BJ (cell line): ENCODE measurements around the gene IQCE. TPM values are rescaled to one million over a fixed set of nuclear protein-coding genes. Genes with fewer than 3 reads are reported as not detected.
A peak's percentile ranks its signal among the peaks of the same experiment; 100 is the strongest.

ENCODE experiments used
- CTCF ChIA-PET: fragments of 350-600 bp; formaldehyde crosslinking; extraction: SDS; loops from one replicate; lab custom pipeline; 2021; ENCODE audit warnings: antibody characterized with exemption, inconsistent platforms; lab: Yijun Ruan, JAX
- POLR2A ChIA-PET: fragments of 300-600 bp; sonication (Branson Sonifier 250); formaldehyde crosslinking; extraction: SDS; loops from one replicate; lab custom pipeline; 2021; ENCODE audit warnings: antibody characterized with exemption; lab: Charles Lee
- DNase-seq: peaks from one replicate; pipeline ENCODE4 v3.0.0-alpha.2; 2011; ENCODE audit warnings: low read depth
- H3K27me3 ChIP-seq: 2 replicates; pipeline ENCODE4 v1.6.0; 2011; ENCODE audit warnings: low read length; ENCODE audit not compliant: control insufficient read depth, insufficient read depth
- H3K36me3 ChIP-seq: 2 replicates; pipeline ENCODE4 v1.5.1; 2011; ENCODE audit warnings: low read length; ENCODE audit not compliant: control insufficient read depth, insufficient read depth
- H3K4me3 ChIP-seq: 2 replicates; pipeline ENCODE4 v1.5.1; 2011; ENCODE audit warnings: low read depth, mild to moderate bottlenecking, control low read depth, low read length
- polyA plus RNA-seq: library from polyadenylated mRNA; depleted of rRNA; stranded (reverse); fragments of >200 nt; gene quantifications from 2 replicates; pipeline ENCODE4 v1.2.3, GENCODE V29; 2011
- TF ChIP-seq, protein P1 (sequence below): IDR thresholded peaks from 2 replicates; pipeline ENCODE4 v1.5.1; 2011; ENCODE audit warnings: low read depth, mild to moderate bottlenecking, control low read depth, inconsistent platforms, low read length, moderate library complexity; ENCODE audit not compliant: insufficient read depth

Gene IQCE
- polyA plus RNA-seq, 1 experiment = 9.9 TPM

DNA sequence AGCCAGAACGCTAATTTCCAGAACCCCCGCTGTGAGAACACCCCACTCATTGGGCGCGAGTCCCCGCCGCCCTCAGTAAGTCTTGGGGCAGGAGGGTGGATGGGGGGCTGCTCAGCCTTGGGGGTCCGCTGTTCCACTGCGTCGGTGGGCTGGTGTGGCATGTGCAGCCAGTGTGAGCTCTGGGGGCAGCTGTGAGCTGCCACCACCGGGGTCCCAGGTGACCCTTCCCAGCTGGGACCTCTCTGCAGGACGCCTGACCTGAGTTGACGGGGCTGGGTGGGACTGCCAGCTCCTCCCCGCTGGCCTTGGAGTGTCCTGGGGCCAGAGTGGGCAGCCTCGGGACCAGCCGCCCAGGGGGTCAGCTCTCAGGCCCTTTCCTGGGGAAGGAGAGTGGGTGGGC, 100.2 kb downstream of the IQCE start:
- peaks cover 42% of the 10 kb centered on the region for H3K36me3 ChIP-seq
- ChIA-PET POLR2A (no interaction called here), CTCF (interaction anchor here (1.0 to 1.8 kb wide), 3 partner anchors 11 to 22 kb away, joined by 3 to 10 read pairs (median 3); no protein-coding TSS in a partner anchor)
- no peak overlapping the region for H3K4me3 ChIP-seq
- no peaks in the 10 kb centered on the region for H3K27me3 ChIP-seq
- TF ChIP-seq, protein P1, sequence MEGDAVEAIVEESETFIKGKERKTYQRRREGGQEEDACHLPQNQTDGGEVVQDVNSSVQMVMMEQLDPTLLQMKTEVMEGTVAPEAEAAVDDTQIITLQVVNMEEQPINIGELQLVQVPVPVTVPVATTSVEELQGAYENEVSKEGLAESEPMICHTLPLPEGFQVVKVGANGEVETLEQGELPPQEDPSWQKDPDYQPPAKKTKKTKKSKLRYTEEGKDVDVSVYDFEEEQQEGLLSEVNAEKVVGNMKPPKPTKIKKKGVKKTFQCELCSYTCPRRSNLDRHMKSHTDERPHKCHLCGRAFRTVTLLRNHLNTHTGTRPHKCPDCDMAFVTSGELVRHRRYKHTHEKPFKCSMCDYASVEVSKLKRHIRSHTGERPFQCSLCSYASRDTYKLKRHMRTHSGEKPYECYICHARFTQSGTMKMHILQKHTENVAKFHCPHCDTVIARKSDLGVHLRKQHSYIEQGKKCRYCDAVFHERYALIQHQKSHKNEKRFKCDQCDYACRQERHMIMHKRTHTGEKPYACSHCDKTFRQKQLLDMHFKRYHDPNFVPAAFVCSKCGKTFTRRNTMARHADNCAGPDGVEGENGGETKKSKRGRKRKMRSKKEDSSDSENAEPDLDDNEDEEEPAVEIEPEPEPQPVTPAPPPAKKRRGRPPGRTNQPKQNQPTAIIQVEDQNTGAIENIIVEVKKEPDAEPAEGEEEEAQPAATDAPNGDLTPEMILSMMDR = no peak
- no peak for DNase-seq

DNA sequence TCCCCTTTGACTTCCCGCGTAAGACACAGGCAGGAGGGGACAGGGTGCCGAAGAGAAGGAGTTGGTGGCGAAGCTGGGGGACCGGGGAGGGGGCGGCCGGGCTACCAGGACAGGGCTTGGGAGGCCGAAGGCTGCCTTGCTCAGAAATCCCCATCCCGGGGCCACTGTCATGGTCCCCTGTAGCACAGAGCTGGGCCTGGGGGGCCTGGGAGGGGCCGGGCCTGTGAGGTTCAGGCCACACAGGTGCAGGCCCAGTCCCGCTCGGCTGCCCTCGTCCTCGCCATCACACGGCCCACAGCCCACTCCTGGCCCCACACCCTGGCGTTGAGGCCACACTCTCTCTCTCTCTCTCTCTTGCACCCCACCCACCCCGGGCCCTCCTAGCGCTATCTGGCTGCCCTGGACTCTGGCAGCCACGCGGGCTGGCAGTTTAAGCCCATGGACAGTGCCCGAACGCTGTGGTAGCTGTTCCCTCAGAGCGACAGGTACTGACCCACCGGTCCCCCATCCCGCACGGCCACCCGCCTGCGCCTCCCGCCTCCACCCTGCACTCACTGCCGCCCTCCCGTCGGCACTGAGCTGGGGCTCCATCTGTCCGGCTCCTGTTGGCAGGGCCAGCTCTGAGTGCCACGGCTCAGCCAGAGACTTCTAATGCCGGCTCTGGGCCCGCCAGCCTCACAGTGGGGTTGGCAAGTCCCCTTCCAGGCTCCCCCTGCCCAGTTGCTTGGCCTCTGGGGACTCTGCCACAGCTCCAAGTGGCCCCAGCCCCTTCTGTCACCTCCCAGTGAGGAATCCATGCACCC, 101.0 kb downstream of the IQCE start:
- H3K27me3 ChIP-seq = no peaks in the 10 kb centered on the region
- no peak overlapping the region for H3K4me3 ChIP-seq
- ChIA-PET CTCF (interaction anchor here (0.9 to 1.8 kb wide), 4 partner anchors 9 to 21 kb away, joined by 3 to 10 read pairs (median 3); no protein-coding TSS in a partner anchor), POLR2A (no interaction called here)
- TF ChIP-seq, protein P1 = no peak
- H3K36me3 ChIP-seq = peaks cover 42% of the 10 kb centered on the region
- no peak for DNase-seq

DNA sequence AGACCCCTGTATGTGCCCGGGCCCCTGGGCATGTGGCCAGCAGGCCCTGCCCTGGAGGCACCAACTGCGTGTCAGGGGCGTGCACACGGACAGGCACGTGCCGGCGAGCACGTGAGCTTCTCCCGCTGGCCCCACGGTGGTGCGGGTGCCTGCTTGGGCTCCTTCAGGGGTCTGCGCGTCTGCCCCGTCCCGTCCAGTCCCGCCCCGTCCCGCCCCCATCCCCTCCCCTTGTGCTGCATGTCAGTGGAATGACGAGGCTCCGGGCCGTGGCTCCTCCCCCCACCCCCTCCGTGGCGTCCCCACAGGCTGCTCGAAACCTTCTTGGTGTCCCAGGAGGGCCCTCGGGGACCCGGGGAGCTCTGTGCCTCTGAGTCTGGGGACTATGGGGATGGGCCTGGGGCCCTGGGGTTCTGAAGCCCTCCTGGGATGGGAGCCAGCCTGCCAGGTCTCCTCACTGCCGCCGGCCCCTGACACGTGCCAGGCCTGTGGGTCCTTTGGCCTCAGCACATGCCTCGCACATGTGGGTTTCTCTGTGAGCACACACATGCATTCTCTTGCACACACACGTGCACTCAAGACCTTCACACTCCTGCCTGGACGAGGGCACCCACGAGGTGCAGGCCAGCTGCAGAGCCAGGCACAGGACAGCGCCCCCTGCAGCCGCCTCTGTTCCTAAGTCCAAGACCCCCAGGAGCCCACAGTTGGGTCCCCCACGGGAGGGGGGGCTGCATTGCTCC, 101.7 kb downstream of the IQCE start:
- DNase-seq = no peak
- TF ChIP-seq, protein P1 = peak; percentile 48
- no peak overlapping the region for H3K4me3 ChIP-seq
- H3K27me3 ChIP-seq = no peaks in the 10 kb centered on the region
- CTCF ChIA-PET = interaction anchor here (0.9 to 1.8 kb wide), 2 partner anchors 9 to 10 kb away, joined by 3 to 10 read pairs; no protein-coding TSS in a partner anchor
- H3K36me3 ChIP-seq = peaks cover 40% of the 10 kb centered on the region
- POLR2A ChIA-PET = no interaction called here

- Histone ChIP-seq H3K27me3 (no peaks in the 10 kb centered on the region), H3K4me3 (no peak overlapping the region), H3K36me3 (peaks cover 37% of the 10 kb centered on the region)
- ChIA-PET POLR2A (no interaction called here), CTCF (interaction anchor here (0.7 kb wide), 1 partner anchor 1980 kb away, joined by 3 read pairs; no protein-coding TSS in a partner anchor)
- TF ChIP-seq, protein P1 = no peak
- DNase-seq = no peak
These were observed 102.3 kb downstream of the IQCE start for GRCh38 chr7:2661096-2661449.

- no peak for DNase-seq
- TF ChIP-seq, protein P1 = 0 out of 2 replicates have a peak, but pooled peaks have one; percentile 9
- Histone ChIP-seq H3K36me3 (peaks cover 32% of the 10 kb centered on the region), H3K4me3 (no peak overlapping the region), H3K27me3 (no peaks in the 10 kb centered on the region)
- ChIA-PET CTCF (interaction anchor here (0.7 to 1.0 kb wide), 2 partner anchors 10 to 1979 kb away, joined by 3 read pairs; no protein-coding TSS in a partner anchor), POLR2A (no interaction called here)
These were observed 103.0 kb downstream of the IQCE start for GRCh38 chr7:2661602-2662272.
